ENCODE results near the gene SVOPL.

The SVOPL gene

DNA sequence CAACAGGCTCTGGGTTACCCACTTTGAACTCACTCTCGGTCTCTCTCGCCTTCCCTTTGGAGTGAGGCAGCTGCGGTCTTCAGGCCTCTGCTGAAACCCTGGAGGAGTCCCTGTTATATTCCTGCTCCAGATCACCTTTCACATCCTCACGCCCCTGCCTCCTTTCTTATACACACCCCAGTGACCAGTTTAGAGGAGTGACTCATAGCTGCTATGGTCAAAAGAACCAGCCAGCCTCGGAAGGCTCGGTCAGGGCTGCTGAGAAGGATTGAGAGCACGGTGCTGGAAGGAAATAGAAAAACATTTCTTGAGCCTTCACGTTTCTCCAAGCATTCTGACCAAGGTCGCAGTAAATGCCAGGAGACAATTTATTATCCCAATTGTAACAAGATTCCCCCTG is 28.3 kb upstream of the SVOPL start:
- no peak for DNase-seq
- no peak overlapping the region for H3K4me3 ChIP-seq (ENCODE audit: low read depth, low read length)
- H4K8ac ChIP-seq (ENCODE audit: low read depth, low read length), result no peak overlapping the region
- no peak overlapping the region for H2BK12ac ChIP-seq (ENCODE audit: low read length)
- H4K91ac ChIP-seq (ENCODE audit: low read depth, low read length), result peak overlapping the region; percentile 25
- no peak overlapping the region for H3K4me2 ChIP-seq (ENCODE audit: low read length)
- no peak overlapping the region for H2AK5ac ChIP-seq (ENCODE audit: low read length)
- no peak overlapping the region for H3K27ac ChIP-seq (ENCODE audit: low read depth, low read length)
- peaks cover 0 to 2% of the 10 kb centered on the region in 2 experiments for H3K4me1 ChIP-seq (ENCODE audit: control insufficient read depth in 1 of 2, insufficient read depth in 2 of 2, low read length in 2 of 2)
- no peak overlapping the region for H3K9ac ChIP-seq (ENCODE audit: low read length)
- H2BK120ac ChIP-seq (ENCODE audit: insufficient read depth, low read length, poor library complexity), result no peak overlapping the region
- H3K18ac ChIP-seq (ENCODE audit: low read length), result no peak overlapping the region
- H3K14ac ChIP-seq (ENCODE audit: low read length), result no peak overlapping the region
- H3K79me2 ChIP-seq (ENCODE audit: control insufficient read depth, insufficient read depth, low read length, poor library complexity), result no peaks in the 10 kb centered on the region
- H3K9me3 ChIP-seq (ENCODE audit: insufficient read depth, low read depth, low read length), result no peaks in the 10 kb centered on the region
- no peak overlapping the region for H2AFZ ChIP-seq (ENCODE audit: insufficient read depth, low read length, poor library complexity)
- H2BK5ac ChIP-seq (ENCODE audit: low read depth, low read length, poor library complexity), result no peak overlapping the region
- no peak overlapping the region for H3K4ac ChIP-seq (ENCODE audit: low read depth, low read length)
- WGBS (ENCODE audit: extremely low coverage, insufficient coverage, insufficient read length), result no CpG with 5 or more reads among the region's 9 CpGs
- no peaks in the 10 kb centered on the region for H3K27me3 ChIP-seq (ENCODE audit: insufficient read depth, low read length)
- no peak overlapping the region for H4K12ac ChIP-seq (ENCODE audit: low read depth, low read length)
- no peak overlapping the region for H3K23ac ChIP-seq (ENCODE audit: low read length)
- no peaks in the 10 kb centered on the region for H3K36me3 ChIP-seq (ENCODE audit: control insufficient read depth in 1 of 2, insufficient read depth in 2 of 2, low read length in 2 of 2)
- peaks cover 2% of the 10 kb centered on the region for H3K79me1 ChIP-seq (ENCODE audit: low read length)

GRCh38 chr7:138727336-138728099 is 26.4 kb upstream of the SVOPL start:
- WGBS (ENCODE audit: extremely low coverage, insufficient coverage, insufficient read length), result no CpG with 5 or more reads among the region's 10 CpGs
- H4K91ac ChIP-seq (ENCODE audit: low read depth, low read length), result peak overlapping the region; percentile 26
- H3K23ac ChIP-seq (ENCODE audit: low read length), result no peak overlapping the region
- H3K14ac ChIP-seq (ENCODE audit: low read length), result no peak overlapping the region
- H2BK120ac ChIP-seq (ENCODE audit: insufficient read depth, low read length, poor library complexity), result no peak overlapping the region
- H4K12ac ChIP-seq (ENCODE audit: low read depth, low read length), result no peak overlapping the region
- no peak overlapping the region for H4K8ac ChIP-seq (ENCODE audit: low read depth, low read length)
- no peak overlapping the region for H3K4ac ChIP-seq (ENCODE audit: low read depth, low read length)
- H3K79me2 ChIP-seq (ENCODE audit: control insufficient read depth, insufficient read depth, low read length, poor library complexity), result no peaks in the 10 kb centered on the region
- H2AFZ ChIP-seq (ENCODE audit: insufficient read depth, low read length, poor library complexity), result no peak overlapping the region
- no peak overlapping the region for H2AK5ac ChIP-seq (ENCODE audit: low read length)
- H3K4me2 ChIP-seq (ENCODE audit: low read length), result no peak overlapping the region
- H3K9me3 ChIP-seq (ENCODE audit: insufficient read depth, low read depth, low read length), result no peaks in the 10 kb centered on the region
- H3K79me1 ChIP-seq (ENCODE audit: low read length), result peaks cover 2% of the 10 kb centered on the region
- no peak overlapping the region for H2BK5ac ChIP-seq (ENCODE audit: low read depth, low read length, poor library complexity)
- H3K9ac ChIP-seq (ENCODE audit: low read length), result no peak overlapping the region
- H3K27ac ChIP-seq (ENCODE audit: low read depth, low read length), result no peak overlapping the region
- H3K4me1 ChIP-seq (ENCODE audit: control insufficient read depth in 1 of 2, insufficient read depth in 2 of 2, low read length in 2 of 2), result peaks cover 0 to 2% of the 10 kb centered on the region in 2 experiments
- no peak overlapping the region for H3K4me3 ChIP-seq (ENCODE audit: low read depth, low read length)
- no peak overlapping the region for H2BK12ac ChIP-seq (ENCODE audit: low read length)
- DNase-seq, result no peak
- H3K18ac ChIP-seq (ENCODE audit: low read length), result no peak overlapping the region
- H3K36me3 ChIP-seq (ENCODE audit: control insufficient read depth in 1 of 2, insufficient read depth in 2 of 2, low read length in 2 of 2), result no peaks in the 10 kb centered on the region
- H3K27me3 ChIP-seq (ENCODE audit: insufficient read depth, low read length), result no peaks in the 10 kb centered on the region

DNA sequence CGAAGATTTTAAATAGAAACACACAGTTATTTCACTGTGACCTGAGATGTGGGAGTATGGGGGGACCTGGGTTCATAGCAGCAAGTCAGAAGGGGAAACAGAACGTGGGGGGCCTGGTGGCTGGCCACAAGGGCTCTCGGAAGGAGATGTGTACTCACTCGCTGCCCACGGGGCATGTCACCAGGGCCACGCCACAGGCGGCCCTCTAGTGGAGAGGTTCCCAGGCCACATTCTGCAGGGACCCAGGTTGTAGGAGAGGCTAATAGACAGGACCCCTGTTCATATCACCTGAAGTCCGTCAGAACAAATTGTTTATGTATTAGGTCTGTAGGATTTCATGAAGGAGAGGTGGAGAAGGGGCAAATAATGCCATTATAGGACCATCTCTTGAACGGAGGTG is 25.1 kb upstream of the SVOPL start:
- H2BK120ac ChIP-seq (ENCODE audit: insufficient read depth, low read length, poor library complexity), result no peak overlapping the region
- WGBS (ENCODE audit: extremely low coverage, insufficient coverage, insufficient read length), result no CpG with 5 or more reads among the region's 9 CpGs
- H3K27me3 ChIP-seq (ENCODE audit: insufficient read depth, low read length), result no peaks in the 10 kb centered on the region
- peaks cover 0 to 2% of the 10 kb centered on the region in 2 experiments for H3K4me1 ChIP-seq (ENCODE audit: control insufficient read depth in 1 of 2, insufficient read depth in 2 of 2, low read length in 2 of 2)
- H2AK5ac ChIP-seq (ENCODE audit: low read length), result no peak overlapping the region
- no peak overlapping the region for H3K4ac ChIP-seq (ENCODE audit: low read depth, low read length)
- H2BK5ac ChIP-seq (ENCODE audit: low read depth, low read length, poor library complexity), result no peak overlapping the region
- no peak overlapping the region for H4K12ac ChIP-seq (ENCODE audit: low read depth, low read length)
- no peak overlapping the region for H3K23ac ChIP-seq (ENCODE audit: low read length)
- H3K4me3 ChIP-seq (ENCODE audit: low read depth, low read length), result no peak overlapping the region
- peaks cover 2% of the 10 kb centered on the region for H3K79me1 ChIP-seq (ENCODE audit: low read length)
- H3K9me3 ChIP-seq (ENCODE audit: insufficient read depth, low read depth, low read length), result no peaks in the 10 kb centered on the region
- H3K14ac ChIP-seq (ENCODE audit: low read length), result no peak overlapping the region
- no peak overlapping the region for H2BK12ac ChIP-seq (ENCODE audit: low read length)
- H2AFZ ChIP-seq (ENCODE audit: insufficient read depth, low read length, poor library complexity), result no peak overlapping the region
- no peak for DNase-seq
- no peak overlapping the region for H3K27ac ChIP-seq (ENCODE audit: low read depth, low read length)
- no peak overlapping the region for H4K8ac ChIP-seq (ENCODE audit: low read depth, low read length)
- H3K18ac ChIP-seq (ENCODE audit: low read length), result no peak overlapping the region
- H4K91ac ChIP-seq (ENCODE audit: low read depth, low read length), result no peak overlapping the region
- no peaks in the 10 kb centered on the region for H3K79me2 ChIP-seq (ENCODE audit: control insufficient read depth, insufficient read depth, low read length, poor library complexity)
- no peaks in the 10 kb centered on the region for H3K36me3 ChIP-seq (ENCODE audit: control insufficient read depth in 1 of 2, insufficient read depth in 2 of 2, low read length in 2 of 2)
- no peak overlapping the region for H3K9ac ChIP-seq (ENCODE audit: low read length)
- no peak overlapping the region for H3K4me2 ChIP-seq (ENCODE audit: low read length)

- H2AK5ac ChIP-seq (ENCODE audit: low read length), result no peak overlapping the region
- no CpG with 5 or more reads among the region's 4 CpGs for WGBS (ENCODE audit: extremely low coverage, insufficient coverage, insufficient read length)
- H2BK120ac ChIP-seq (ENCODE audit: insufficient read depth, low read length, poor library complexity), result peak overlapping the region; percentile 38
- no peak overlapping the region for H3K9ac ChIP-seq (ENCODE audit: low read length)
- no peaks in the 10 kb centered on the region for H3K27me3 ChIP-seq (ENCODE audit: insufficient read depth, low read length)
- H3K4me2 ChIP-seq (ENCODE audit: low read length), result no peak overlapping the region
- no peaks in the 10 kb centered on the region for H3K79me1 ChIP-seq (ENCODE audit: low read length)
- no peak overlapping the region for H3K4me3 ChIP-seq (ENCODE audit: low read depth, low read length)
- H2BK5ac ChIP-seq (ENCODE audit: low read depth, low read length, poor library complexity), result no peak overlapping the region
- H4K91ac ChIP-seq (ENCODE audit: low read depth, low read length), result no peak overlapping the region
- H3K36me3 ChIP-seq (ENCODE audit: control insufficient read depth in 1 of 2, insufficient read depth in 2 of 2, low read length in 2 of 2), result no peaks in the 10 kb centered on the region
- no peak for DNase-seq
- H2AFZ ChIP-seq (ENCODE audit: insufficient read depth, low read length, poor library complexity), result no peak overlapping the region
- no peak overlapping the region for H3K23ac ChIP-seq (ENCODE audit: low read length)
- no peaks in the 10 kb centered on the region for H3K9me3 ChIP-seq (ENCODE audit: insufficient read depth, low read depth, low read length)
- no peak overlapping the region for H3K18ac ChIP-seq (ENCODE audit: low read length)
- H3K79me2 ChIP-seq (ENCODE audit: control insufficient read depth, insufficient read depth, low read length, poor library complexity), result no peaks in the 10 kb centered on the region
- no peak overlapping the region for H3K14ac ChIP-seq (ENCODE audit: low read length)
- no peak overlapping the region for H3K27ac ChIP-seq (ENCODE audit: low read depth, low read length)
- H3K4ac ChIP-seq (ENCODE audit: low read depth, low read length), result no peak overlapping the region
- H4K8ac ChIP-seq (ENCODE audit: low read depth, low read length), result no peak overlapping the region
- H4K12ac ChIP-seq (ENCODE audit: low read depth, low read length), result no peak overlapping the region
- peak overlapping the region; percentile 48 for H2BK12ac ChIP-seq (ENCODE audit: low read length)
- no peaks in the 10 kb centered on the region for H3K4me1 ChIP-seq (ENCODE audit: control insufficient read depth in 1 of 2, insufficient read depth in 2 of 2, low read length in 2 of 2)
These were observed 19.1 kb upstream of the SVOPL start for GRCh38 chr7:138720286-138720685.

Data from trophoblast cell (in vitro differentiated cells and primary cell).